H9 (cell line): ENCODE measurements around the gene RGS3. TPM values are rescaled to one million over a fixed set of nuclear protein-coding genes. Genes with fewer than 3 reads are reported as not detected.

Experiments
- DNase-seq: peaks from one replicate; pipeline ENCODE4 v3.0.0-alpha.2; 2017
- H2AFZ ChIP-seq: one replicate; pipeline ENCODE4 v1.6.1; 2013; ENCODE audit warnings: mild to moderate bottlenecking, low read length, control low read depth, moderate library complexity
- H2AK5ac ChIP-seq: 2 replicates; pipeline ENCODE4 v1.6.1; 2013; ENCODE audit warnings: low read length, control low read depth, mixed read lengths; ENCODE audit not compliant: insufficient read length
- H2BK120ac ChIP-seq: one replicate; pipeline ENCODE4 v1.6.1; 2013; ENCODE audit warnings: low read depth, mild to moderate bottlenecking, low read length, control low read depth, inconsistent platforms; ENCODE audit not compliant: poor library complexity, severe bottlenecking
- H2BK12ac ChIP-seq: 2 replicates; pipeline ENCODE4 v1.6.1; 2013; ENCODE audit warnings: low read length, control low read depth, mixed read lengths, low read depth; ENCODE audit not compliant: insufficient read length
- H2BK15ac ChIP-seq: 2 replicates; pipeline ENCODE4 v1.6.1; 2013; ENCODE audit warnings: low read depth, low read length, control low read depth
- H2BK20ac ChIP-seq: one replicate; pipeline ENCODE4 v1.6.1; 2013; ENCODE audit warnings: low read depth, mild to moderate bottlenecking, low read length, control low read depth, inconsistent platforms; ENCODE audit not compliant: poor library complexity, severe bottlenecking
- H2BK5ac ChIP-seq: 2 replicates; pipeline ENCODE4 v1.6.1; 2013; ENCODE audit warnings: low read length, control low read depth, mixed read lengths; ENCODE audit not compliant: insufficient read length
- H3K14ac ChIP-seq: 2 replicates; pipeline ENCODE4 v1.6.1; 2013; ENCODE audit warnings: low read length, control low read depth; ENCODE audit not compliant: insufficient read depth
- H3K18ac ChIP-seq: 2 replicates; pipeline ENCODE4 v1.6.1; 2013; ENCODE audit warnings: low read depth, mild to moderate bottlenecking, mixed read lengths, low read length, control low read depth; ENCODE audit not compliant: insufficient read length
- H3K23ac ChIP-seq: 2 replicates; pipeline ENCODE4 v1.6.1; 2013; ENCODE audit warnings: low read length, control low read depth, mixed read lengths, low read depth; ENCODE audit not compliant: insufficient read length
- H3K23me2 ChIP-seq: 2 replicates; pipeline ENCODE4 v1.6.1; 2013; ENCODE audit warnings: low read depth, mild to moderate bottlenecking, mixed read lengths, low read length, control low read depth; ENCODE audit not compliant: insufficient read length, poor library complexity, severe bottlenecking
- H3K27ac ChIP-seq: 2 replicates; pipeline ENCODE4 v1.5.1; 2013; ENCODE audit warnings: low read length, control low read depth, mixed read lengths, low read depth; ENCODE audit not compliant: insufficient read length
- H3K27me3 ChIP-seq: 2 replicates; pipeline ENCODE4 v1.6.1; 2013; ENCODE audit warnings: low read length, control low read depth, inconsistent platforms; ENCODE audit not compliant: insufficient read depth
- H3K4ac ChIP-seq: 2 replicates; pipeline ENCODE4 v1.6.1; 2013; ENCODE audit warnings: low read depth, mild to moderate bottlenecking, control low read depth, inconsistent platforms, low read length, moderate library complexity
- H3K4me1 ChIP-seq: 2 replicates; pipeline ENCODE4 v1.6.1; 2013; ENCODE audit warnings: low read length, control low read depth, inconsistent platforms; ENCODE audit not compliant: insufficient read depth
- H3K4me2 ChIP-seq: 2 replicates; pipeline ENCODE4 v1.6.1; 2013; ENCODE audit warnings: low read length, control low read depth, mixed read lengths; ENCODE audit not compliant: insufficient read length, insufficient read depth
- H3K56ac ChIP-seq: 2 replicates; pipeline ENCODE4 v1.6.1; 2013; ENCODE audit warnings: low read depth, mild to moderate bottlenecking, mixed read lengths, low read length, control low read depth; ENCODE audit not compliant: insufficient read length
- H3K79me1 ChIP-seq: 2 replicates; pipeline ENCODE4 v1.6.1; 2013; ENCODE audit warnings: low read depth, mild to moderate bottlenecking, moderate library complexity, low read length, control low read depth, inconsistent platforms; ENCODE audit not compliant: insufficient read depth, poor library complexity, severe bottlenecking
- H3K79me2 ChIP-seq: 2 replicates; pipeline ENCODE4 v1.6.1; 2013; ENCODE audit warnings: low read length, control low read depth, inconsistent platforms; ENCODE audit not compliant: insufficient read depth
- H3K9ac ChIP-seq: 2 replicates; pipeline ENCODE4 v1.6.1; 2013; ENCODE audit warnings: low read length, control low read depth, mixed read lengths; ENCODE audit not compliant: insufficient read length; ENCODE audit errors: extremely low read depth
- H3K9me3 ChIP-seq: one replicate; pipeline ENCODE4 v1.6.1; 2013; ENCODE audit warnings: low read depth, low read length, inconsistent platforms; ENCODE audit not compliant: control insufficient read depth
- H3T11ph ChIP-seq: one replicate; pipeline ENCODE4 v1.6.1; 2013; ENCODE audit warnings: mild to moderate bottlenecking, low read length, control low read depth, inconsistent platforms
- H4K20me1 ChIP-seq: one replicate; pipeline ENCODE4 v1.6.1; 2013; ENCODE audit not compliant: control insufficient read depth, insufficient read length, insufficient read depth
- H4K5ac ChIP-seq: 2 replicates; pipeline ENCODE4 v1.6.1; 2013; ENCODE audit warnings: low read depth, mild to moderate bottlenecking, mixed read lengths, low read length, control low read depth; ENCODE audit not compliant: insufficient read length
- H4K8ac ChIP-seq: replicated peaks from 2 replicates; pipeline ENCODE4 v1.6.1; 2013; ENCODE audit warnings: low read length, control low read depth, mixed read lengths, low read depth; ENCODE audit not compliant: insufficient read length
- H4K91ac ChIP-seq: 2 replicates; pipeline ENCODE4 v1.6.1; 2013; ENCODE audit warnings: low read depth, mild to moderate bottlenecking, moderate library complexity, mixed read lengths, low read length, control low read depth; ENCODE audit not compliant: insufficient read length
- H3K27ac Mint-ChIP-seq, 3 experiments: 2 replicates in 2 of 3; 3 replicates in 1 of 3; pipeline ENCODE4 v1.8.0; 2020 to 2021; ENCODE audit warnings: mixed read lengths in 3 of 3, mild to moderate bottlenecking in 1 of 3, moderate library complexity in 1 of 3
- H3K27me3 Mint-ChIP-seq: 2 replicates; pipeline ENCODE4 v1.8.0; 2021; ENCODE audit warnings: low read depth, mild to moderate bottlenecking, moderate library complexity, mixed read lengths
- H3K36me3 Mint-ChIP-seq, 3 experiments: 2 replicates in 2 of 3; 3 replicates in 1 of 3; pipeline ENCODE4 v1.8.0; 2020 to 2021; ENCODE audit warnings: low read depth in 3 of 3, mixed read lengths in 3 of 3; ENCODE audit not compliant: insufficient read depth in 1 of 3
- H3K4me1 Mint-ChIP-seq, 2 experiments: 2 replicates each; pipeline ENCODE4 v1.8.0; 2020; ENCODE audit warnings: mixed read lengths in 2 of 2
- H3K4me3 Mint-ChIP-seq, 2 experiments: 2 replicates in 1 of 2; 3 replicates in 1 of 2; pipeline ENCODE4 v1.8.0; 2020 to 2021; ENCODE audit warnings: mild to moderate bottlenecking in 2 of 2, mixed read lengths in 2 of 2, moderate library complexity in 1 of 2
- H3K9me3 Mint-ChIP-seq, 2 experiments: 2 replicates in 1 of 2; 3 replicates in 1 of 2; pipeline ENCODE4 v1.8.0; 2020; ENCODE audit warnings: mild to moderate bottlenecking in 2 of 2, mixed read lengths in 2 of 2, moderate library complexity in 1 of 2
- WGBS: extraction: QIAGEN DNeasy Blood & Tissue Kit; methylation state at CpG from one replicate; pipeline ENCODE4 v1.1.7; 2013; ENCODE audit warnings: missing lambda C conversion rate, low lambda C conversion rate, mixed read lengths; ENCODE audit not compliant: insufficient read length; ENCODE audit errors: extremely low coverage; 5-methylcytosine and 5-hydroxymethylcytosine counted together
- total RNA-seq: library from RNA; stranded (reverse); gene quantifications from 2 replicates; pipeline ENCODE4 v1.2.1, GENCODE V29; 2021
- TF ChIP-seq, protein P1 (sequence below): fragments of 200-600 bp; sonication (generic); conservative IDR thresholded peaks from 3 replicates; pipeline ENCODE4 v1.8.0; 2021; ENCODE audit warnings: antibody characterized with exemption, mild to moderate bottlenecking

RGS3 gene
- total RNA-seq, 1 experiment from 2014 or later = 13.9 TPM

DNA sequence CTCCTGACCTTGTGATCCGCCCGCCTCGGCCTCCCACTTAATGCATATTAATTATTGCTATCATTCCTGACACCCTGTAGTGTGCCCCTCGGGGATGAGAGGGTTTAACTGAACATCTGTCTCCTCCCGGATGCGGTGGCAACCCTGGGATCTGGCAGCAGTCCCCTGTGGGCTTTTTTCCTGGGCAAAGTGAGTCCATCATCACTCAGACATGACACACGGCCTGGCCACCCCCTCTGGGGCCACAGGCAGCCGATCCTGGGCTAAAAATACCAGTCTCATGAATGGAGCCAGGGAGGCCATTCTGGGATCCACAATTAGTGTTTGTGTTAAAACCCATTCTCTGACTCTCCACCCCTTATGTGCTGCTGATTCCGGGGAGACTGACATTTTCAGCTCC is 161.2 kb downstream of the RGS3 start:
- Histone ChIP-seq H3K14ac (no peak overlapping the region), H4K91ac (no peak overlapping the region), H3K79me1 (no peaks in the 10 kb centered on the region), H2BK15ac (no peak overlapping the region), H3K4me1 (peaks cover 20% of the 10 kb centered on the region; the same call in 1 of the 2 replicates), H3K9ac (no peak overlapping the region), H3K79me2 (no peaks in the 10 kb centered on the region), H2BK20ac (no peak overlapping the region), H2BK5ac (no peak overlapping the region), H3K56ac (no peak overlapping the region), H3K27me3 (no peaks in the 10 kb centered on the region), H3T11ph (no peak overlapping the region), H2AK5ac (no peak overlapping the region), H3K18ac (no peak overlapping the region), H3K9me3 (no peaks in the 10 kb centered on the region), H4K20me1 (peaks cover 3% of the 10 kb centered on the region), H2AFZ (no peak overlapping the region), H3K23ac (no peak overlapping the region), H3K23me2 (no peaks in the 10 kb centered on the region), H2BK12ac (no peak overlapping the region), H4K8ac (no peak overlapping the region), H4K5ac (no peak overlapping the region), H2BK120ac (no peak overlapping the region), H3K4ac (no peak overlapping the region), H3K27ac (no peak overlapping the region), H3K4me2 (no peak overlapping the region)
- H3K9me3 Mint-ChIP-seq = no peaks in the 10 kb centered on the region
- DNase-seq = peak; percentile 14
- H3K27me3 Mint-ChIP-seq = peaks cover 4% of the 10 kb centered on the region; the same call in 1 of the 2 replicates
- TF ChIP-seq, protein P1, sequence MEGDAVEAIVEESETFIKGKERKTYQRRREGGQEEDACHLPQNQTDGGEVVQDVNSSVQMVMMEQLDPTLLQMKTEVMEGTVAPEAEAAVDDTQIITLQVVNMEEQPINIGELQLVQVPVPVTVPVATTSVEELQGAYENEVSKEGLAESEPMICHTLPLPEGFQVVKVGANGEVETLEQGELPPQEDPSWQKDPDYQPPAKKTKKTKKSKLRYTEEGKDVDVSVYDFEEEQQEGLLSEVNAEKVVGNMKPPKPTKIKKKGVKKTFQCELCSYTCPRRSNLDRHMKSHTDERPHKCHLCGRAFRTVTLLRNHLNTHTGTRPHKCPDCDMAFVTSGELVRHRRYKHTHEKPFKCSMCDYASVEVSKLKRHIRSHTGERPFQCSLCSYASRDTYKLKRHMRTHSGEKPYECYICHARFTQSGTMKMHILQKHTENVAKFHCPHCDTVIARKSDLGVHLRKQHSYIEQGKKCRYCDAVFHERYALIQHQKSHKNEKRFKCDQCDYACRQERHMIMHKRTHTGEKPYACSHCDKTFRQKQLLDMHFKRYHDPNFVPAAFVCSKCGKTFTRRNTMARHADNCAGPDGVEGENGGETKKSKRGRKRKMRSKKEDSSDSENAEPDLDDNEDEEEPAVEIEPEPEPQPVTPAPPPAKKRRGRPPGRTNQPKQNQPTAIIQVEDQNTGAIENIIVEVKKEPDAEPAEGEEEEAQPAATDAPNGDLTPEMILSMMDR = no peak
- H3K4me1 Mint-ChIP-seq = peaks cover 52 to 57% of the 10 kb centered on the region in 2 experiments
- no peak overlapping the region for H3K4me3 Mint-ChIP-seq
- H3K27ac Mint-ChIP-seq = no peak overlapping the region; a peak in 1 of 7 replicates
- no peaks in the 10 kb centered on the region for H3K36me3 Mint-ChIP-seq
- no CpG with 5 or more reads among the region's 9 CpGs for whole genome bisulfite sequencing
